Hypothalamus (tissue), 51 donors: ENCODE data around the gene CBL.

Experiments used
- DNase-seq, 51 donors: peaks; one replicate each; lab custom pipeline; 2025; lab: John Stamatoyannopoulos, UW

Gene CBL

GRCh38 chr11:119262668-119263351 lies 56.7 kb downstream of the CBL start:
- no peak for DNase-seq

GRCh38 chr11:119263352-119263940 lies 57.3 kb downstream of the CBL start:
- DNase-seq = no peak

DNA sequence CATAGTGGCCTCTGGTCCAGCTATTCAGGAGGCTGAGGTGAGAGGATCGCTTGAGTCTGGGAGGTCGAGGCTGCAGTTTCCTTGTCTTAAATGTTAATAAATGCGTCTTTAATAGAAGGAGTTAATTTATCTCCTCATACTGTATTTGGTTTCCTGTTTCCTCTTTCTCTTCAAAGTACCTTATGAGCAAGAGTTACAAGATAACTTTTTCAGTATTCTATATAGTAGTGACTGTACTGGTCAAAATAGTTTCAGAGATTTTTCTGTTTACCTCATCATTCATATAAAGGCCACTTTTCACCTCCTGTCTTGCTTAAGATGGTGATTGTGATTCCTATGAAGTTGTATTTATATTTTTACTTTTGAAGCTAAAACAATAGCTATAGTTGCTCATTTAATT lies 59.9 kb downstream of the CBL start:
- no peak for DNase-seq

GRCh38 chr11:119266517-119267255 lies 60.5 kb downstream of the CBL start:
- no peak for DNase-seq

DNA sequence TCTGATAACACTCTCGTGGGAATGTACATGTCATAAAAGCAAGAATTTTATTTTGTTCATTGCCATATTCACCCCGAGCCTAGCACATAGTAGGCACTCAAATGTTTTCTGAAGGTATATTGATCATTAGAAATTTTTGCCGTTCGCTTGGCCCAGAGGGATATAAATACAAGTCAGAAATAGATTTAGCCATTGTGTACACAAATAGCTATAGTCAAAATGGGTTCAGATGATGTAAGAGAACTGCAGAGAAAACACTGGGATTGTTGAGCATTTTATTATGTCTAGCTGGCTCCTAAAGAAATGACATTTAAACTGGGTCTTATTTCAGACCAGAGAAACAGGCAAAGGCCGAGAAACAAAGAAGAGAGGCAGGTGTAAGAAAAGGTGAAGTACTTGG lies 61.5 kb downstream of the CBL start:
- DNase-seq = no peak

DNA sequence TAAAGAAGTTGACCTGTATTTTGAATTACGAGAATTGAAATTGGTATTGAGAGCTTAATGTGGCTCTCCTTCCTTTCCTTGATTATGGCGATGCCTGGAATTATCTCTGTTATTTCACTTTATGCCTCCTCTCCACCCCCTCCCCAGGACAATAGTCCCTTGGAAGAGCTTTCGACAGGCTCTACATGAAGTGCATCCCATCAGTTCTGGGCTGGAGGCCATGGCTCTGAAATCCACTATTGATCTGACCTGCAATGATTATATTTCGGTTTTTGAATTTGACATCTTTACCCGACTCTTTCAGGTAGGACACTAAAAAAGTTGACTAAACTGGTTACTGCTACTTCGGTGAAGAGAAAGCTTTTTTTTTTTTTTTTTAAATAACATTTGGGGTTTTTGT lies 67.6 kb downstream of the CBL start:
- DNase-seq = no peak

DNA sequence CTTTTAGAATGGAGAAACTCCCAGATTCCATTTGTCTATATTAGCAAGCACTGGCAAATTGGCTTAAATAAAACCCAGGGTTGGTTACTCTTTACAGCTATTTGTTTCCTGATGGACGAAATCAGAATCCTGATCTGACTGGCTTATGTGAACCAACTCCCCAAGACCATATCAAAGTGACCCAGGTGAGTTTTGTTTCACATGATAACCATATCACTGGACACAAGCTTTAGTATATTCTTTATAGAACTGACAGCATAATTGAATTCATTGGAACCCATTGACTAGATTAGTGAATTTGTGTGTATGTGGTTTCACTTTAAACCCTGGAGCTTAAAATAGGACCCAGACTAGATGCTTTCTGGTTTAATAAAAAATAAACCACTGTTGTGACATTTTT lies 71.5 kb downstream of the CBL start:
- DNase-seq = no peak

GRCh38 chr11:119282495-119282894 lies 76.4 kb downstream of the CBL start:
- DNase-seq = no peak

DNA sequence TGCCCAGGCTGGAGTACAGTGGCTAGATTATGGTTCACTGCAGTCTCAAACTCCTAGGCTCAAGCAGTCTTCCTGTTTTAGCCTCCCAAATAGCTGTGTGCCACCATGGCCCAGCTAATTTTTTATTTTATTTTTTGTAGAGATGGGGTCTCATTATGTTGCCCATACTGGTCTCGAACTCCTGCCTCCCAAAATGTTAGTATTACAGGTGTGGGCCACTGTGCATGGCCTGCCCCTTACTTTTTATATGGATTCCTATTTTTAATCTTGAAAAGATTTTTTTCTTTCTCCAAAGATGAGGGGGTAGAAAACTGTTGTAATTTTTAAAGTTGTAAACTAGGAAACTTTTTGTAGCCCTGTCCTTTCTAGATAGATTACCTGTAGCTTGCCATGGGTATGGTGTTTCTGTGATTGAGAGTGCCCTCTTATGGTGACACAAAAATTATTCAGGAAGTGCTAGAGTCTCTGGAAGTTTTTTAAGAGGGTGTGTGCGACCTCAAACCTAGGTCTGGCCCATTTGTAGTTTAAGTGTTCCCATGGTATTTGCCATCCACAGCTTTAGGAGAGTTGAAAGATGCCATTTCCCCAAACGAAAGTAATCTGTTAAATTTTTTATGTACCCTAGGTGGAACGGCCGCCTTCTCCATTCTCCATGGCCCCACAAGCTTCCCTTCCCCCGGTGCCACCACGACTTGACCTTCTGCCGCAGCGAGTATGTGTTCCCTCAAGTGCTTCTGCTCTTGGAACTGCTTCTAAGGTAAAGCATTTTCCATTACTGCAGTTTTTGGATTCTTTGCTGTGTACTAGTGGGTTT lies 78.4 kb downstream of the CBL start:
- no peak for DNase-seq

GRCh38 chr11:119285431-119285830 lies 79.3 kb downstream of the CBL start:
- DNase-seq = no peak

- DNase-seq = no peak
Observed at GRCh38 chr11:119288219-119288618, 82.1 kb downstream of the CBL start.

DNA sequence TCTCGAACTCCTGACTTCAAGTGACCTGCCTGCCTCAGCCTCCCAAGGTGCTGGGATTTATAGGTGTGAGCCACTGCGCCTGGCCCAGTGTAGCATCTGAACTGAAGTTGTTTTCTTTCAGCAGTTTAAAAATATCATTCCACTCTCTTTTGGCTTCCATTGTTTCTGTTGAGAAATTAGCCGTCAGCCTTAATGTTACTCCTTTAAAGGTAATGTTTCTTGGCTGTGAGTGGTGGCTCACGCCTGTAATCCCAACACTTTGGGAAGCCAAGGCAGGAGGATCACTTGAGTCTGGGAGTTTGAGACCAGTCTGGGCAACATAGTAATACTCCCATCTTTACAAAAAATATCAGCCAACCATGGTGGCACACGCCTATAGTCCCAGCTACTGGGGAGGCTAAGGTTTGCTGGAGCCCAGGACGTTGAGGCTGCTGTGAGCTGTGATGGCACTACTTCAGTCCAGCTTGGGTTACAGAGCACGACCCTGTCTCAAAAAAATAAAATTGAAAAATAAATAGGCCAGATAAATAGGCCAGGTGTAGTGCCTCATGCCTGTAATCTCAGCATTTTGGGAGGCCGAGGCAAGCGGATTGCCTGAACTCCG lies 84.9 kb downstream of the CBL start:
- no peak for DNase-seq

DNA sequence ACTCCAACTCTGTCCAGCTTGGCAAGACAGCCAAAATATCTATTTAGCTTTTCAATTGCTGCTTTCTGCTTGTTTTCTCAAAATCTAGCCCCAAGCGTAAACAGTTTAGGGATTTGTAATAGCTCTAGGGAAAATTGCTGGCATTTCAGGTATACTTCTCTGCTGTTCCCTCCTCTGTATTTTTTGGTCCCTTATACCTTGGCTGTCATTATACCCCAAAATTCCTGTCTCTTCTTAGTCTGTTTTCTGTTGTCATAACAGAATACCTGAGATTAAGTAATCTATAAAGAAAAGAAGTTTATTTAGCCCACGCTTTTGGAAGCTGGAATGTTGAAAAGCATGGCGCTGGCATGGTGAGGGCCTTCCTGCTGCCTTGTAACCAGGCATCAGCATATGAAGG lies 87.3 kb downstream of the CBL start:
- no peak for DNase-seq

DNA sequence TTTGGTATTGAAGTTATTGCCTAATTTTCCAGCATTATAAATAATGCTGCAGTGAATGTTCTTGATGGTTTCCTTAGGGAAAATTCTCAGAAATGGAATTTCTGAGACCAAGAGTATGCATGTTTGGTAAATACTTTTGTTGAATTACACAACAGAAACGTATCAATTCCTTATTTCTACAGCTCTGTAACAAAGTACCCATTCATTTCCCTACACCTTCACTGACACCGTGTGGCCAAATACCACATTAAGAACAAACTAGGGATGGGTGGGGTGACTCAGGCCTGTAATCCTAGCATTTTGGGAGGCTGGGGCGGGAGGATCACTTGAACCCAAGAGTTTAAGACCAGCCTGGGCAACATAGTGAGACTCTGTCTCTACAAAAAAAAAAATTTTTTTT lies 89.0 kb downstream of the CBL start:
- DNase-seq = no peak

DNA sequence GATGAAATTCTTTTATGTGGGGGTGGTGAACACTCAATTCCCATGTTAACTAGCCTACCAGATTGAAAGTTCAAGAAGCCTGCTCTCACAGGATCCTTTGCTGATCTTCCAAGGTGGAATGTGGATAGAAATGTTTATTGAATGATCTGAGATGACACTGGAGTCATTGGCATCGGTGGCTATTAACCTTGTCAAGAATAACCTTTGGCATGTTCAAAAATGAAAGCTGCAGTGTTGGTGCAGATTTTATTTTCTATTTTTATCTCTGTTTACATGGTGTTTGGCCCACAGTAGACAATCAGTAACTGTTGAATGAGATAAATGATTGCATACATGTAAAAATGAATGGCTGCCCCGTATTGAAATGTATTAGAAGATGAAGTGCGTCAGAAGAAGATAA lies 91.8 kb downstream of the CBL start:
- no peak for DNase-seq

DNA sequence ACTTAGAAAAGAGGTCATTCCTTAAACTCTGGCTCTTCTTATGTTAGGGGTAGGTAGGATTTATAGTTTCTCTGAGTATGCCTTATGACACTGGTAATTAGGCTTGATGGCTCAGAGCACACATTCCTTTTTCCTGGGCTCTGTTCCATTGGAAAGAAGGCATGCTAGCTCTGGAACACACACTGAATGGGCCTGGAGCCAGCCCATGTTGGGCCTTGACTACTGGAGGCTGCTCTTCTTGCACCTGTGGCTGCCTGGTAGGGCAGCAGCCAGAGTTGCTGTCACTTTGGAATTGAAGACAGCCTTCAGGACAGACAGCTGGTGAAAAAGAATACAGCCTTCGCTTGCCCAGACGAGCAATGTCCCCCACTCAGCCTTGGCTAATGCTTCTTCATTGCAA lies 92.6 kb downstream of the CBL start:
- DNase-seq = no peak

DNA sequence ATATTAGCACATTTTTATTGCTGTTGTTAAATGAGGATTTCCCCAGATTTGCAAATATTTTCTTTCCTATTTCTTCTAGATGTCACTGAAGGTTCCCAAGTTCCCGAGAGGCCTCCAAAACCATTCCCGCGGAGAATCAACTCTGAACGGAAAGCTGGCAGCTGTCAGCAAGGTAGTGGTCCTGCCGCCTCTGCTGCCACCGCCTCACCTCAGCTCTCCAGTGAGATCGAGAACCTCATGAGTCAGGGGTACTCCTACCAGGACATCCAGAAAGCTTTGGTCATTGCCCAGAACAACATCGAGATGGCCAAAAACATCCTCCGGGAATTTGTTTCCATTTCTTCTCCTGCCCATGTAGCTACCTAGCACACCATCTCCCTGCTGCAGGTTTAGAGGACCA lies 93.3 kb downstream of the CBL start:
- DNase-seq = no peak

DNA sequence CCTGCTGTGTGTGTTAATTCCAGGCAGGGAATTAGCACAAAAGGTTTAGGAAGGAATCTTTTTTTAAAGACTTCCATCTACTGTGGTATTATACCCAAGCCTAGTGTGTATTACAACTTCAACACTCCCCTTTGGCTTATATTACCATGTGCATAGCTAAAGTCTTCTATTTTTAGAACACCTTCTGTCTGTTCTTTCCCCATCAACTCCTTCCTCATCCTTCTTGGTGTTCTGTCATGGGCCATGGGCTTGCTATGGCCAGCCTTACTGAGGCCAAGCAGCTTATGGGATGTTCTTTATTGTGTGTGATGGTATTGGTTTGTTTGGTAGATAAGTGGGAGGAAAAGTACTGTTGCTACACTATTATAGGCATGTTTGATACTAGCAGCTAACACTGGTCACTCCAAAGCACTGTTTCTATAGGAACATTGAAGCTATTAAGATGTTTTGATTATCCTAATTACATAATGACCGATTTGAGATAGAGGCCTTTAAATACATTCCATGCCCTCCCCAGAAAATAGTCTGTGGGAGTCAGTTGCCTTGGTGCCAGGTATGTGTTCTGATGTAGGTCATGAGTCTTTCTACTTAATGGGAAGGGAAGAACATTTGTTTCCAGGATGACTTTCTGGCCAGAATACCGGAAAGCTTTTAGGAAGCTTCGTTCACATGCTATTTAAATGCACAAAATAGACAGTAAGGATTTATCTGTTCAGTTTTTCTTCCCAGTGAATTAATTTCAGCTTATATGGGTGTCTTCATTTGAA lies 94.2 kb downstream of the CBL start:
- DNase-seq = no peak

GRCh38 chr11:119303227-119303718 lies 97.1 kb downstream of the CBL start:
- DNase-seq = no peak
